Activated CD4-positive, alpha-beta T cell treated with anti-CD3 and anti-CD28 coated beads, Interleukin-2, Interleukin-4, amounts not matched to agents 100 ng/mL and 50 ng/mL, durations not matched to agents 16 hours and 8 hours (primary cell): ENCODE results near the gene KCNK3.
"Not testable (repeated sequence)": the region's sequence is repeated elsewhere in the genome, so short reads cannot be mapped to it uniquely, and the experiment has no call there.

Source experiments
- DNase-seq: peaks from one replicate; pipeline ENCODE4 v3.0.0-alpha.2; 2020; ENCODE audit warnings: low spot score

Gene KCNK3

GRCh38 chr2:26692279-26692896 lies at the start of gene KCNK3:
Gene KCNK3 (plus strand): TSS chr2:26692722. CDS start chr2:26692876, 154 bp downstream.
- DNase-seq = no peak

DNA sequence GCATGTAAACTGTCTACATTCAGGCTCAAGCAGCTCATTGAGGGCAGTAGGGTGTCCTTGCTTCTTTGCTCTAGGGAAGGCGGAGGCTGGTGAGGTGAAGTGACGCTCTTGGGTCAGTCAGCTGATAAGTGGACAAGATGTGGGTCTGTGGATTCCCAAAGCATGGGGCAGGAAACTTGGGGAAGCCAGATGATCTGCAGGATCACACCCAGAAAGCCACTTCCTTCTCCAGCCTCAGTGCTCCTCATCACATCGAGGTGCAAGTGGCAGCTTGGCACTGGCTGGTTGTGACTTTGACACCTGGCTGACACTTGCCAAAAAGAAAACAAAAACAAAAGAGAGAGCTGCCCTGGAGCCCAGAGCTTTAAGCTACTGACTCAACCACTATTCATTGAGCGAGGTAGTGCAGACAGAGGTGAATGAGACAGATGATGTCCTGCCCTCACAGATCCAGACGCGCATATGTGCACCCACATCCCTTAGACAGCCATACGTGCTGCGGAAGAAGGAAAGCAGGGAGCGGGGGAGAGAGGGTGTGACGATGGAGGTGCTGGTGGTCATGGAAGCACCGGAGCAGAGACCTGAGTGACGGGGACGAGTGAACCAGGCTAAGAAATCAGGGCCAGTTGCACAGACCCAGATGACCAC lies 48.2 kb upstream of the KCNK3 start:
- no peak for DNase-seq

DNA sequence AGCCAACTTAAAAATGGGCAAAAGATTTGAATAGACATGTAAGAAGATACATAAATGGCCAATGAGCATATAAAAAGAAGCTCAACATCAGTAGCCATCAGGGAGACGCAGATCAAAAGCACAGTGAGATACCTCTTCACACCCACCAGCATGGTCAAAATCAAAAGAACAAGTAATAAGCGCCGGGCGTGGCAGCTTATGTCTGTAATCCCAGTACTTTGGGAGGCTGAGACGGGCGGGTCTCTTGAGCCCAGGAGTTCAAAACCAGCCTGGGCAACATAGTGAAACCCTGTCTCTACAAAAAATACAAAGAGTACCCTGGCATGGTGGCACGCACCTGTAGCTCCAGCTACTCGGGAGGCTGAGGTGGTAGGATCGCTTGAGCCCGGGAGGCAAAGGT lies 46.8 kb upstream of the KCNK3 start:
- no peak for DNase-seq

DNA sequence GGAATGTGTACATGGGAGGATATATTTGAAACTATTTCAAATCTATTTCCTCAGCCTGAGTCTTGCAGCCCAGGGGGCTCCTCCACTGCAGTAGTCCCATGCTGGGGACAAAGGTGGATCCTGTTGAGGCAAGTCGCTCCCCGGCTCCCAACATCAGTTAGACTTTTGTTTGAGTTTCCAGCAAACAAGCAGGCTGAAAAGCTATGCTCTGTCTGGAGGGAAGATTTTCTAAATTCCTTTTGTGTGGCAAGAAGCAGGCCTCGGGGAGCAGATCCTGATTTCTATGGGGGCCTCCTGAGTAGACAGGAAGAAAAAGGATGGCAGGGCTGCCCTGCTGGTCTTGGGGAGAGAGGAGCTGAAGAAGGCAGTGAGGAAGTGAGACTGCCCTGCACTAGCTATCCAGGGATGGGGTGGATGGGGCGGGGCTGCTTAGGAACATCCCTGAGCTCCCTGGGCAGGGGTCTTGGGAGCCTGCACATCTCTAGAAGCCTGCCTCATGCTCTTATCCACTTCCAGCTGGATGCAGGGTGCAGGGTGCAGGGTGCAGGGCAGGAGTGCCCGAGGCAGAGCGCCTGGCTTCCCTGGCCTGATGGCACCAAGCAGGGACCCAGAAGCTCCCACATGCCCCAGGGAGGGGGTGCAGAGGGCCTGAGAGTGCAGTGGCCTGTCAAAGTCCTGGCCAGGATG lies 45.4 kb upstream of the KCNK3 start:
- no peak for DNase-seq

GRCh38 chr2:26647981-26648380 lies 44.5 kb upstream of the KCNK3 start:
- no peak for DNase-seq

DNA sequence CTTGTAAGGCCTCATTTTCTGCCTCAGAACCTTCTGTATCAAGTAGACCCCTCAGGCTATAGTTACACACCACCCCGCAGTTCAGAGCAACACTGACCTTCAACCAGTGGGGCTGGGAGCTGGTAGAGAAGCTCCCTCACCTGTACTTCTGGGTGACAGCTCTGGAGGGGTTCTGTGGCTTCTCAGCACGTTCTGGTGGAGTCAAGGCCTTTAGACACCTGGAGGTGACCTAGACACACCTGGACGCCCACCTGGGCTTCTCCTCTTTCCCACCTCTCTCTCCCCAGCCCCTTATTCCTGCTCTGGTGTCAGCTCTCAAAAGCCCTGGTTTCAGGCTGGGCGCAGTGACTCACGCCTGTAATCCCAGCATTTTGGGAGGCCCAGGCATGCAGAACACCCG lies 44.0 kb upstream of the KCNK3 start:
- no peak for DNase-seq

DNA sequence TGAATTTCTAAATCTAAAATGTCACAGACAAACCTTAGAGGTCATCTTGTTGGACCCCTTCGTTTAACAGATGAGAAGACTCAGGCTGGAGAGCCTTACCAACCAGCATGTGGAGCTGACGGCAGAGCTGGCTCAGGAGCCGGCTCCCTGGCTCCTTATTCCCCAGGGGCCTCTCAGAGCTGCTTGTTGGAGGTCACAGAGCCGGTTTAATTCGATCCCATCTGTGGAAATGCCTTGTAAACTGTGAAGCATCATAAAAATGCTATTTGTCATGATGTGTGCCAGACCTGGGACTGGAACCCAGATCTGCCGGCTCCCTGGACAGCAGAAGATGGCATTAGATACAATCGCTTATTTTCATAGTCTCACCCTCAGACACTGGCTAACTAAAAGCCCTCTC lies 43.2 kb upstream of the KCNK3 start:
- DNase-seq = no peak

DNA sequence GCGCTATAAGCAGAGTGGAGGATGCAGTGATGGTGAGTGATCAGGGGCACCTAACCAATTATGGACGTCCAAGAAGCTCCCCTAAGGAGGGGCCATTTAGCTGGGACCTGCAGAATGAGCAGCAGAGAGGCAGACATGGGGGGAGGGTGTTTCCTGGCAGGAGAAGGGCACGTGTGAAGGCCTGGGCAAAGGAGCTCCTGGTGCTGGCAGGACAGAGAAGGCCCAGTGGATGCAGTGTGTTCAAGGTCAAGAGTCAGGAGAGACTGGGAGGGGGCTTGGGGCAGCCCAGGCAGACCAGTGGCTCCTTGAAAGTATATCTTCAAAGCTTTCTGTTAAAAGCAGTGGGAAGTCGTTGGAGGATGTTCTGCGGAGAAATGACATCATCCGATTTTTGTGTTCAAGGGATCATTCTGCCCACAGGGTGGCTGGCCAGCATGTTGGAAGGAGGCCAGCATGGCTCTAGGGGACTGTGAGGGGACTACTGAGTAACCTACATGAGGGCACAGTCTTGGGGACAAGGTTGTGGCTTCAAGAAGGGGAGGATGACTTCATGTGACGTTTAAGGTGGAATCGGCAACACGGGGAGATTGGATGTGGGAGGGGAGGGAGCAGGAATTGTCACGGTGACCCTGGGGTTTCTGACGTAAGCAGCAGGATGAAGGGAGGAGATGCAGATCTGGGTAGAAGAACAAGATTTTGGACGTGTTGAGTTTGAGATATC lies 42.4 kb upstream of the KCNK3 start:
- DNase-seq = no peak

DNA sequence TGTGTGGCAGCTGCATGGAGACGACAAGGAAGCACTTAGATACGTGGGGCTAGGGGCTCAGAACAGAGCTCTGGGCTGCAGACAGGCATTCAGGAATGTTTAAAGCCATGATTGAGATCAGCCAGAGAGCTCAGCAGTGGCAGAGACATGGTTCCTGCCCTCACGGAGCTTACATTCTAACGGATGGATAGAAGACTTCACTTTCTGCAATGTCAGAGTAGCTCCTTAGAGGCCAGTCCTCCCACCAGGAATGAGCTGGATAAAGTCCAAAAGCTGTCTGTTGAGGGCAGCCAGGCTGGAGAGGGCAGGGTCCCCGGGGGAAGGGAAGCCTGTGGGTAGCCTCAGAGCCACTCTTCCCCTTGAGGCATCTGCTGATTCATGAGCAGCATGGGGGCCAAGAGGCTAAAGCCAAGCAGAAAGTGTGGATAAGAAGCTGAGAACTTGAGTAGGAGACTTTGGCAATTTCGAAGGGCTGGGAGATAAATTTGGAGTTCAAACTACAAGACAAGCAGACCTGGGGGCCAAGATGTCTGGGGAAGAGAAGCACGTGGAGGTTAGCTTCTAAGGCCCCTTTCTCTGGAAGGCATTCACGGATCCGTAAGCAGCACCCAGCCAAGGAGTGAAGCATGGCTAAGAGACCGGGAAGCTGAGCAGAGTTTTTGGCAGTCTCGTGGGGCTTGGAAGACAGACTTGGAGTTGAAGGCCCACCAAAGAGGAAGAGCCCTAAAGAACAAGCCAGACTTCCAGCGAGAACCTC lies 41.6 kb upstream of the KCNK3 start:
- DNase-seq = no peak

DNA sequence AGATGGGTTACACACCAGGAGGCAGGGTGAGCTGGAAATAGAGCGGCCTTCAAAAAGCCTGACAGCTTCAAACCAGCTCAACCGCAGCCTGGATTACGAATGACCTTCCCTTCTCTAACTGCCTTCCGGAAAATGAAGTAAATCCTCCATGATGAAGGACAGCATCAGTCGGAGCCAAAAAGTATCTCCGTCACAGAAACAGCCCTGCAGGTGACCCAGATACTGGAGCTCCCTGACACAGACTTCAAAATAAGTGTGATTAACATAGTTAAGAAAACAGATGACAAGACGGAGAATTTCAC lies 41.1 kb upstream of the KCNK3 start:
- no peak for DNase-seq

DNA sequence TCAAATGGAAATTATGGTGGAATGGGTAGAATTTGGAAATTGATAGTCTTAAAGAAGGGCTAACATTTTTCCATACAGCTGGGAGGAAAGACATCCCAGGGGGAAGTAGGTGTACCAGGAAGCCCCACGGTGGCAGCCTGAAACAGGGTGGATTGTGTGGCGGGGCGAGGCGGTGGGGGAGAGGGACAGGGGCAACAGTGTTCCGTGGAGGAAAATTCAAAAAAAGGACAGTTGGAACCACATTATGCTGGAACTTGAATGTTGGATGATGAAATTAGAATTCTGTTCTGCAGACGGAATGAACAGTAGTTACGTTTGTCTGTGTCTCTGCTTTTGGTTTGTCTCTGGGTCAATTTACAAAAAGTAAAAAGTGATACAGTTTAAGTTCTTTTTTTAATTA lies 40.7 kb upstream of the KCNK3 start:
- DNase-seq = no peak

DNA sequence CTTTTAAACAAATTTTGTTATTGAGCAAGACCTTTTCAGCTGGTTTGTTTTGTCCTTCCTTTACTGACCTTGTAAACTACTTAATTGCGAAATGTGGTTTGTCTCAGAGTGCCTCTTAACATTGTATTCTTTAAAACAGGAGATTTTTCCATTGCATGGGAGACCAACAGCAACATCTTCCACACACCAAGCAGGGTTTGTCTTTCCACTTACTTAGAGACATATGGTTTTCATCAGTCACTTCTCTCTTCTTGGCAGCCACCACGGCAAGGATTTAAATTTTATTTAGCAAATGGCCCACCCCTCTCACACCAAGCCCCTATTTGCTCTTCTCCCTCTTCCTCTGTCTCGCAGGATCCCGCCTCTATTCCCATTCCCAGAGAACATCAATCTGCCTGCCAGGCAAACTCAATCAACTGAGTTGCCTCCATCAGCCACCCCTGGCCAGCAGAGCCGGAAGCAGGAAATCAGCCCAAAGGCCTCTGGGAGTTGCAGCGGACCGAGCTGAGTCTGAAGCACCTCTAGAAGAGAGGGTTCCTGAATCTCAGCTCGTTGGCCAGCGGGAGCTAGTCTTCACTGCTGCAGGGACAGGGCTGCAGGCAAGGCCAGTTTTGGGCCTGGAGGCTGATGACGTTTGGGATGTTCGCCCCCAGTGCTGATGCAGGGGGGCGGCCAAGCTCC lies 40.0 kb upstream of the KCNK3 start:
- DNase-seq = no peak

GRCh38 chr2:26653207-26654060 lies 39.1 kb upstream of the KCNK3 start:
- DNase-seq = no peak

DNA sequence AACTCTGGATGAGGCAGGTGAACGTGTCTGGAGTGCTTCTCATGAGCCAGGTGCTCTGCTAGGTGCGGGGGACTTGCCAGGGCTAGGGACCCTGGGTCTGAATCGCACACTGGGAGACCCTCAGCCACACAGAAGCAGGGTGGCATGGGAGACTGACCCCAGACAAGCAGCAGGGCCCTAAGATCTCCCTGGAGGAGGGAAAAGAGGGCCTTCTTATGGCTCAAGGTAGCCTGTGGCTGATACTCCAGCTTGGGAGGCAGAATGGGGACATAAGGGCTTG lies 38.5 kb upstream of the KCNK3 start:
- no peak for DNase-seq

GRCh38 chr2:26655120-26655519 lies 37.4 kb upstream of the KCNK3 start:
- not testable (repeated sequence) for DNase-seq

DNA sequence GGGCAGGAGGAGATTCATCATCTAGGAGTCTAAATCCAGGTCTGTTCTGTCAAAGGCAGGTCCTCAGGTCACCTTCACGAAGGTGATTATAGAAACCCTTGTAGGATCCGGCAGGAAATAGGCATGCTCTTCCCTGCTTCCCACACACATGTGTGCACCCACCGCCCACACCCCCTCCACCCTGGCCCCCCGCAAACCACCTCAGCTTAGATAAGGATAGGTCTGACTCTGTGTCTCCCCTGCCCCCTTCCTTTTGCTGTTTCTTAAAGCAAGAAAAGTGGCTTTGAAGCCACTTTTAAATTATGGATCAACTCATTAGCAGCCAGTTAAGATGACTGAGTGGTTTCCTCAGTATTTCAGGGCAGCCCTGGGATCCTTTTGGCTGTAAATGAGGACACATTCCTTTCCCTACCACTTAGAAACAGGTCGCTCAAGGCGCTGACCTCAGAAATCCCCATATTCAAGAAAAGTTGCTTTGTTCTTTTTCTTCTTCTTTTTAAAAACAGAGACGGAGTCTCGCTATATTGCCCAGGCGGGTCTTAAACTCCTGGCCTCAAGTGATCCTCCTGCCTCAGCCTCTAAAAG lies 36.8 kb upstream of the KCNK3 start:
- DNase-seq = no peak

GRCh38 chr2:26657265-26657664 lies 35.3 kb upstream of the KCNK3 start:
- no peak for DNase-seq

DNA sequence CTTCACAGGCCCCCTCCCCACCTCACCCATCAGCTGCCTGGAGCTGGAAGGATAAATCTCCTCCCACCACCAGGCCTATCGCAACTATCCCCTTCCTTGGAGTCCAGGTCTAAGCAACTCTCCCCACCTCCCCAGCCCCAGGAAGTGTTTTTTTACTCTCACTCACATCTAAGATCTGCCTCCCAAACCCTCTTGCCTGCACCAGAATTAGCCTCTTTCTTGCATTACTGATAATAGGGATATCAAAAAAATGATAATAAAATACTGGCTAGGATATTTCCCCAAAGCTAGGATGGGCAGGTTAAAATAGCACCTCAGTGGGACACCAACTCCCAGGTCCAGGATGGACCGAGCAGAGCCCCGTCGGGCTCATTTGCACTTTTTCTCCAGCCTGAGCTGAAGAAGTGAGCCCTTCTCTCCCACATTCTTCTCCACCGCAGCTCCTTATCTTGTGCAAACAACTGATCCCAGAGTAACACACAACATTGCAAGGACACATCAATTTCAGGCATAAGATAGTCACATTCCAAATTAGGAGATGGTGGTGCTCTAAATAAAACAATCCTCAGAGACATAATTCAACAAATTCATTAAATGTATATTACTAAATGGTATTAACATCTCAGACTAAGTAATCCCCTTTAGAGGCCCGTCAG lies 33.7 kb upstream of the KCNK3 start:
- DNase-seq = no peak

DNA sequence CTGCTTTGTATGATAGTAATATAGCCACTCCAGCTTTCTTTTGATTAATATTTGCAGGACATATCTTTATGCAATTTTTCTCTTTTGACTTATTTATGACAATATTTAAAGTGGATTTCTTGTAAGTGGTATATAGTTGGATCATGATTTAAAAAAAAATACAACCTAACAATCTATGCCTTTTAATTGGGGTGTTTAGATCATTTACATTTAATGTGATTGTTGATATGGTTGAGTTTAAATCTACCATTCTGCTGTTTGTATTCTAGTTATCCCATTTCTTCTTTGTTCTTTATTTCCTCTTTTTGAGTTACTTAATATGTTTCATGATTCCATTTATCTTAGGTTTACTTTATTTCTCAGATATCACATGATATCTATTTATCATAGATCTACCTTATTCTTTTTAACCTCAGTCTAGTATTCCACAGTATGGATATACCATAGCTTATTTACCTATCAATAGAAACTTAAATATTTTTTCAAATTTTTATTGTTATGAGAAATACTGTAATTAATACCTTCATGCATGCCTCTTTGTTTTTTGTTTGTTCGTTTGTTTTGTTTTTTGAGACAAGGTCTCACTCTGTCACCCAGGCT lies 32.1 kb upstream of the KCNK3 start:
- DNase-seq = no peak

GRCh38 chr2:26665296-26665695 lies 27.2 kb upstream of the KCNK3 start:
- not testable (repeated sequence) for DNase-seq
